Activated CD4-positive, CD25-positive, alpha-beta regulatory T cell treated with anti-CD3 and anti-CD28 coated beads, Interleukin-2, amount 50 U/mL, for 72 hours (primary cell): Measurements from ENCODE around the gene FCGR3A.
"Not testable (repeated sequence)": the region's sequence is repeated elsewhere in the genome, so short reads cannot be mapped to it uniquely, and the experiment has no call there.

Experiments used
- DNase-seq: peaks from one replicate; pipeline ENCODE4 v3.0.0; 2021

Gene FCGR3A

DNA sequence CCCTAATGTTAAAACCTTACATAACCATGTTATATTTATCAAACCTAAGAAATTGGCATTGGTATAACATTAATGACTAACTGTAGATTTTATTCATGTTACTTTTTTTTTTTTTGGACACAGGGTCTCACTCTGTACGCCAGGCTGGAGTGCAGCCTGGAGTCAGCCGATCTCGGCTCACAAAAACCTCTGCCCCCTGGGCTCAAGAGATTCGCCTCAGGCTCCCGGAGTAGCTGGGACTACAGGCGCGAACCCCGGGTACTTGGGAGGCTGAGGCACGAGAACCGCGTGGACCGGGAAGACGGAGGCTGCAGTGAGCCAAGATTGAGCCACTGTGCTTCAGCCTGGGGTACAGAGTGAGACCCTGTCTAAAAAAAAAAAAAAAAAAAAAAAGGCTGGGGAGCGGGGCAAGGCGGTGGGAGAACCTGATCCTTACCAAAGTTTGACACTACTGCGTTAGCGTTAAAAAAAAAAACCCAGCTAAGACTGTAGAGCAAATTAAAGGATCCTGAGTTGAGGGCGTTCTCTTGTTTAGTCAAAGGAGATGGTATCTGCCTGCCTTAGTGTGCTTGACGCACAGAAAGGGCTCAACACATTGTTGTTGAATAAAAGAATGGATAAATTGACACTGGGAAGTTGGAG, 20.0 kb downstream of the FCGR3A start:
- DNase-seq, result not testable (repeated sequence)

DNA sequence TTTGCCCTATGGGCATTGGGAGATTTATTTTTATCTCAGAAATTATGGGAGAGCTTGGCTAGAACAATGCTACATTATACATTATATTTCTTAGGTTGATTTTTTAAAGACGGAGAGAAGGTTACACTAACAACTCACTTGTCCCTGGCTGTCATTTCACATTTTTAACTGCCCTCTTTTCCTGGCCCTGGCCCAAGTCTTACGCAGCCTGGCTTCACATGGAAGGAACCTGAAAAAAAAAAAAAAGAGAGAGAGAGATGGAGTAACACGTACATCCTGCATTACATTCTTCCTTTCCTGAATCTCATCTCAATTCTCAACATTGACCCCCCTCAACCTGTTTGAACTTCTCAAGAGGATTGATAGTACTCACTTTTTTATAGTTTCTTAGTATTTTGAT, 21.1 kb downstream of the FCGR3A start:
- DNase-seq, result not testable (repeated sequence)

DNA sequence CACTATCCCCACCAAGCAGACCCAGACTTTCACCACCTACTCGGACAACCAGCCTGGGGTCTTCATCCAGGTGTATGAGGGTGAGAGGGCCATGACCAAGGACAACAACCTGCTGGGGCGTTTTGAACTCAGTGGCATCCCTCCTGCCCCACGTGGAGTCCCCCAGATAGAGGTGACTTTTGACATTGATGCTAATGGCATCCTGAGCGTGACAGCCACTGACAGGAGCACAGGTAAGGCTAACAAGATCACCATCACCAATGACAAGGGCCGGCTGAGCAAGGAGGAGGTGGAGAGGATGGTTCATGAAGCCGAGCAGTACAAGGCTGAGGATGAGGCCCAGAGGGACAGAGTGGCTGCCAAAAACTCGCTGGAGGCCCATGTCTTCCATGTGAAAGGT, 23.7 kb downstream of the FCGR3A start:
- DNase-seq, result not testable (repeated sequence)

DNA sequence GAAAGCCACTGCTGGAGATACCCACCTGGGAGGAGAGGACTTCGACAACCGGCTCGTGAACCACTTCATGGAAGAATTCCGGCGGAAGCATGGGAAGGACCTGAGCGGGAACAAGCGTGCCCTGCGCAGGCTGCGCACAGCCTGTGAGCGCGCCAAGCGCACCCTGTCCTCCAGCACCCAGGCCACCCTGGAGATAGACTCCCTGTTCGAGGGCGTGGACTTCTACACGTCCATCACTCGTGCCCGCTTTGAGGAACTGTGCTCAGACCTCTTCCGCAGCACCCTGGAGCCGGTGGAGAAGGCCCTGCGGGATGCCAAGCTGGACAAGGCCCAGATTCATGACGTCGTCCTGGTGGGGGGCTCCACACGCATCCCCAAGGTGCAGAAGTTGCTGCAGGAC, 24.3 kb downstream of the FCGR3A start:
- not testable (repeated sequence) for DNase-seq

DNA sequence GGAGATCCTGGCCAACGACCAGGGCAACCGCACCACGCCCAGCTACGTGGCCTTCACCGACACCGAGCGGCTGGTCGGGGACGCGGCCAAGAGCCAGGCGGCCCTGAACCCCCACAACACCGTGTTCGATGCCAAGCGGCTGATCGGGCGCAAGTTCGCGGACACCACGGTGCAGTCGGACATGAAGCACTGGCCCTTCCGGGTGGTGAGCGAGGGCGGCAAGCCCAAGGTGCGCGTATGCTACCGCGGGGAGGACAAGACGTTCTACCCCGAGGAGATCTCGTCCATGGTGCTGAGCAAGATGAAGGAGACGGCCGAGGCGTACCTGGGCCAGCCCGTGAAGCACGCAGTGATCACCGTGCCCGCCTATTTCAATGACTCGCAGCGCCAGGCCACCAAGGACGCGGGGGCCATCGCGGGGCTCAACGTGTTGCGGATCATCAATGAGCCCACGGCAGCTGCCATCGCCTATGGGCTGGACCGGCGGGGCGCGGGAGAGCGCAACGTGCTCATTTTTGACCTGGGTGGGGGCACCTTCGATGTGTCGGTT, 24.8 kb downstream of the FCGR3A start:
- DNase-seq, result not testable (repeated sequence)

DNA sequence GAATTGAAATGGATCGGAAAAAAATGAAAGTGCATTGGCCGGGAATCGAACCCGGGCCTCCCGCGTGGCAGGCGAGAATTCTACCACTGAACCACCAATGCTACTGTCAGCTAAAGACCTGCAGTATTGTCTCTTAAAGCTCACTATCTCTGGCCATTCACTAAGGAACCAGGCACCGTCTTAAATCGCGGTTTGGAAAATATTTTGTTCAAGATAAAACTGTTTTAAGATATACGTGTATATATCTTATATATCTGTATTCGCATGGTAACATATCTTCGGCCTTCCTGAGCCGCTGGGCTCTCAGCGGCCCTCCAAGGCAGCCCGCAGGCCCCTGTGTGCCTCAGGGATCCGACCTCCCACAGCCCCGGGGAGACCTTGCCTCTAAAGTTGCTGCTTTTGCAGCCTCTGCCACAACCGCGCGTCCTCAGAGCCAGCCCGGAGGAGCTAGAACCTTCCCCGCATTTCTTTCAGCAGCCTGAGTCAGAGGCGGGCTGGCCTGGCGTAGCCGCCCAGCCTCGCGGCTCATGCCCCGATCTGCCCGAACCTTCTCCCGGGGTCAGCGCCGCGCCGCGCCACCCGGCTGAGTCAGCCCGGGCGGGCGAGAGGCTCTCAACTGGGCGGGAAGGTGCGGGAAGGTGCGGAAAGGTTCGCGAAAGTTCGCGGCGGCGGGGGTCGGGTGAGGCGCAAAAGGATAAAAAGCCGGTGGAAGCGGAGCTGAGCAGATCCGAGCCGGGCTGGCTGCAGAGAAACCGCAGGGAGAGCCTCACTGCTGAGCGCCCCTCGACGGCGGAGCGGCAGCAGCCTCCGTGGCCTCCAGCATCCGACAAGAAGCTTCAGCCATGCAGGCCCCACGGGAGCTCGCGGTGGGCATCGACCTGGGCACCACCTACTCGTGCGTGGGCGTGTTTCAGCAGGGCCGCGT, 25.5 kb downstream of the FCGR3A start, which contains the start of gene HSPA6:
TSS of gene HSPA6 (plus strand) at position 724 of the 925 bp plus-strand sequence. CDS start at position 843, 119 bp downstream.
- DNase-seq, result peak; percentile 69

DNA sequence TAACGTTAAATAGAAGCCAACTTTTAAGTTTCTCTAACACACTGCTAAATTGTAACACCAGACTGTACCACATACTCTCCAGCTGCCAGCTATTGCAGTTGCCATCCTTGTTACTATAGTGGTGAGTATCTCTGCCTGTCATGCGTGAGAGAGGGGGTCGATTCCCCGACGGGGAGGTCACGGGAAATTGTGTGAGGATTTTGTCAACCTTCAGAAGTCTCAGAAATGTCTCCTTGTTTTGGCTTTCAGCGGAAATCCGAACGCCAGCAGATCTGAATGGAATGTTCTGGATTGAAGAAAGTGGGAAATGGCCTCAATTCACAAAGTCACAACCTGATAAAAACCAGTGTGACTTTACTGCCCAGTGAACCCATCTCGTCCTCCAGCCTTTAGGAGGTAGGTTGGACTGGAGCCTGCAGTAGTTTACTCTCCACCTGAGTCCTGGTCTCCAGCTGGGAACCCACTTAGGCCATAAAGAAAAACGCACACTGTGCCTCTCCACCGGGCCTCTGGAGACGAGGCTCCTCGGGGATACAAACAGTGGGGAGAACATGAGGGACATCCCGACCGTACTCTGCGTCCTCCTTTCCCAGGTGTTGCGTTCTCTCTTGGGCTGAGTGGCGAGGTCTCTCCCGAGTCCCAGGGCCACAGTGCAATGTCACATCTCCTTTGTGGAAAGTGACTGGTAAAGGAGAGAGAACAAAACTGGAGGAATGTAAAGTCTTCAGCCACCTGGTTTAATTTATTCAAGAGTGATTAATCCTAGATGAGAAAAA, 26.4 kb downstream of the FCGR3A start:
- not testable (repeated sequence) for DNase-seq

DNA sequence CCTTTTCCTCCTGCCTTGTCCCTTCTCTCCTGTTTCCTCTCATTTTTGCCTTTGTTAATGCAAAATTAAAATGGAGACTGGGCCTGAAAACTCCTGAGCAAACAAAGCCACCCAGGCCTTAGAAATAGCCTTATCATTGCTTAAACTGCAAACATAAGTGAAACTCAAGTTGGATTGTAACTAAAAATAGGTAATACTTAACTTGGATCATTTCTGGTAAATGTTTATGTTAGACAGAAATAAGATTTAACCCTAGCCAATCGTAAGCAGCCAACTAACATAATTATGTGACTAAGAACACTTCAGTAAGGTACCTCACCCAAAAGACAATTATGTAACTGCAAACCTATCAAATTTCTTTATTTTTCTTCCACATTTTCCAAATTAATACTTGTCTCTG, 35.7 kb downstream of the FCGR3A start:
- not testable (repeated sequence) for DNase-seq

DNA sequence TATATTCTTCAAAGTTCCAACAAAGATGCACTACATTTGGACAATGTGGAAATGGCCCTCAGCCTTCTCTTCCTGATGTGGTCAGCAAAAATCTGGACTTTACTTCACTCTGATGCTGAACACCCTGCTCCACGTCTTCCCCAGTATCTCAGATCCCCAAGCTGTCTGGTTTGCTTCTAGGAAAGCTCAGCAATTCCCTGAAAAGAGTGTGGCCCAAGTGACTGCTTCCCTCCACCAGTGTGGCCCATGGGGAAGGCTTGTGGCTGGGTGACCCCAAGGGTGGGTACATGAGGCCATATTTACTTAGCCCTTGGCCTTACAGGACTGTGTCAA, 36.2 kb downstream of the FCGR3A start:
- DNase-seq, result not testable (repeated sequence)

DNA sequence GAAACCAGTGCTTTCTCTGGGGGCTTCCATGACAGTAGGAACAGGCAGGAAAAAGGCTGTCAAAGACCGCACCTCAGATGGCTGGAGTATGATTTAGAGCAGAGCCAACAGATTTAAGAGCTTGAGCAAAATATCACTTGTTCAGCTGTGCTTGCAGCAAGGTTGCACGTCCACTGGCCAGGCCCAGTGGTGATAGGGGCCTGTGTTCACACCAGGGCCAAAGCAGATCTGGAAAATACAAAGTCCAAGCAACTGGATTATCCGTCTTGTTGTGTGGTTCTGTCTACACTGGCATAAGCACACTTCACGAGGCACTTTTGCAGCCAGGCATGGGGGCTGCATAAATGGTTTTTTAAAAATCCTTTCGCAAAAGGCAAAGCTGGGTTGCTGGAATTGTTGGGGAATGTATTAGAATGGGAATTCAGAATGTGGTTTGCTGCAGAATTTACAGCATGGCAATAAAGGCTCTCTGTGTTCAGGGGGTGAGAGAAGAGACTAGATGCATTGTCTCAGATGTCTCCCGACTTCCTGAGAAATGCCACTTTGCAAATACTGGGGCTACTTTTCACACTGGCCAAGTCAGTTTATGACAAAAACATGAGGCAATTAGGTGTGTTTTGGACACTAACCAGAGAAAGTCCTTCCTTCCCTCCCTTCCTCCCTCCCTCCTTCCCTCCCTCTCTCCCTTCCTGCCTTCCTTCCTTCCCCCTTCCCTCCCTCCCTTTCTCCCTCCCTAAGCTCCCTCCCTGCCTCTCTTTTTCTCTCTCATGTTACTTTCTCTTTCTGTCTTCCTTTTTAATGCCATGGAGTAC, 36.8 kb downstream of the FCGR3A start:
- not testable (repeated sequence) for DNase-seq

DNA sequence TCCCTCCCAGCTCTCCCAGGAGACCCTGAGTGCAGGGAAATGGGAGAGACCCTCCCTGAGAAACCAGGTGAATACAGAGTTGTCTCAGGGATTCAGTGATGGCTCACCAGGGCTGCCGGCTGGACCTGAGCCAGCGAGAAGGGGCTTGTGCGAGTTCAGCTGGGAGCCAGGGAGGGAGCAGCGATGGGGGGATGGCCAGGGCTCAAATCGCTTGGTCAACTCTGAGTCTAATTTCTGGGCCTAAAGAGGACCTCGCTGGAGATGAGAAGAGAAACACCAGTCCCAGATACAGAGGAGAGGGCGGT, 37.9 kb downstream of the FCGR3A start:
- no peak for DNase-seq

DNA sequence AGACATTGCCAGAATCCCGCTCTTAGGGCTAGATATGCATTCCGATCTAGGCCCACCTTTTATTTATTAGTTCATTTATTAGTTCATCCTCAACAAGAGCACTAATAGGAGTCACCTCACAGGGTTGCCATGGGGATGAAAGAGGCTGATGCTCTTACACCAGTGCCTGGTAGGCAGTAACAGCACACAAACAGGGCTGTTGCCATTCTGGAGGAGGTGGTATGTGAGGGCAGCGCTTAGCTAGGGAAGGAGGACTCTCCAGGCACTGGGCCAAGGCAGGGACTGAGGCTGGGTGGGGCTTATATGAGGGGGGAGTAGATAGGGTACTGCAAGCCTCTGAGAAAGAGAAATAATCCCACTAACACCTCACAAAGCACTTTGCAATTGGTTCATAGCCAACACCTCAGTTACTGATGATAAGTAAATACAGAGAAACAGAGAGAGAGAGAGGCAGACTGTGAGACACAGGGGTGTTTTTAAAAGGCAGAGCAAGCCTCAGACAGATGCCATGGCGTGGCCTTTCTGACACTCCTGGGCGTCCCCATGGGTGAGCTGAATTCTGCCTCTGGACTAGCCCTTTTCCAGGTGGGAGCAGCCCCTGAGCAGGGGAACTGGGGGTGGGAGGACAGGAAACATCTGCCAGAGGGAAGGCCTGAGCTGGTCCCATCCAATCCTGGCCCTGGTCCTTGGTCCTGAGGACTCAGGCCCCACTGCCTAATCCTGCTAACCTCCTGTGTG, 38.4 kb downstream of the FCGR3A start:
- no peak for DNase-seq

DNA sequence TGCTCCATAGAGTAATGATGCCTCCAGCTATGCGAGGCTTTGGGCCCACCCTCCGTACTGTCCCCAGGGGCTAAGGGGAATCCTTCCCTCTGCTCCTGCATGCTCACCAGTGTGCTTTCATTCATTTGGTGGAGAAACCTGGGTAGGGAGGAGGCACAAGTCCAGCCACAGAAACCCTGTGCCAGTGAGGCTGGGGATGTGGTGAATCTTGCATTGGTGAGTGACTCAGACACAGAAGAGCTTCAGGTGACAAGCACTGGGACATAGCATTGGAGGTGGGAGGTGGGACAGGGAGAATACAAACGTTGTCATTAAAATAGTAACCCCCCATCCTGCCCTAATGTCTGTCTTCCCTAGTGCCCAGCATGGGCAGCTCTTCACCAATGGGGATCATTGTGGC, 39.1 kb downstream of the FCGR3A start:
- no peak for DNase-seq

DNA sequence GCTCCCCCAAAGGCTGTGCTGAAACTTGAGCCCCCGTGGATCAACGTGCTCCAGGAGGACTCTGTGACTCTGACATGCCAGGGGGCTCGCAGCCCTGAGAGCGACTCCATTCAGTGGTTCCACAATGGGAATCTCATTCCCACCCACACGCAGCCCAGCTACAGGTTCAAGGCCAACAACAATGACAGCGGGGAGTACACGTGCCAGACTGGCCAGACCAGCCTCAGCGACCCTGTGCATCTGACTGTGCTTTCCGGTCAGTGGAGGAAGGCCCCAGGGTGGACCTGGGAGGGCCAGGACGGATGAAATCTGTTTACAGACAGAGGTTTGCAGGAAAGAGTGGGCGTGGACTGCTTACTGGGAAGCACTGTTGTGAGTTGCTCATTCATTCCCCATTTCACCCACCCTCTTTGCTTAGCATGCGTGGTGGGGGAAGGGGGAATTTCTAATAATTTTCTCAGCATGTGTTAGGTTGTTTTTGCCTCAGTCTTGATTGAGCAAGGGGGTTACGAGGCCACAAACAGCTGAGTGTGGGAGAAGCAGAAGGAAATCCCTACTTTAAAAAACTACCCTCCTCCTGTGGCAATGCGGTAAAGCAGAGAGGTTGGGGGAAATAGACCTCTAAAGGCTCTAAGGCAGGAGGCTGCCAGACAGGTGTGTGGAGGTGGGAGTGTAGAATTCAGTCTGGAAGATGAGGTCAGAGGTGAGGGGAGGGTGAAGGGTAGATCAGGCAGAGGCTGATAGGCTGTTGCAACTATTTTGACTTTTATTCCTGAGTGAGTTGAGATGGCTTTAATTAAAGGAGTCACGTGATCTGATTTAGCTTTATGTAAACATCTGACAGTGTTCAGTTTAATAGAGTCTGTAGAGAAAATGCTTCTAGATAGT, 43.0 kb downstream of the FCGR3A start:
- no peak for DNase-seq

DNA sequence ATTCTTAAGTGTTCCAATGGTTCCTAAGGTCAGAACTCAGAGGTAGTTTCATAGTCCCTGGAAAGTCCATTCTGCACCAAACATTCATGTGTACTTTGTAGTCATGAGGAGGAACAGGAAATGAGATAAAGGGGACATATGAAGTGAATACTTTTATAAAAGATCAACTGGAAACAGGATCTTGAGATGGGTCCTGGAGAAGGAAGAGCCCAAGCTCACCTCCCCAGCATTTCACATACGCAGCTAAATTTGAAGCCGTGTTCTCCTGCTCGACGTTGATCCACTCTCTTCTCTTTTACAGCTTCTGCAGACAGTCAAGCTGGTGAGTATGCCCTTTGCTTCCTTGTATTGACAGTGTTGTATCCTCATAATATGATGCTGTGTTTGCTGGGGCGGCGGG, 43.9 kb downstream of the FCGR3A start:
- DNase-seq, result no peak

DNA sequence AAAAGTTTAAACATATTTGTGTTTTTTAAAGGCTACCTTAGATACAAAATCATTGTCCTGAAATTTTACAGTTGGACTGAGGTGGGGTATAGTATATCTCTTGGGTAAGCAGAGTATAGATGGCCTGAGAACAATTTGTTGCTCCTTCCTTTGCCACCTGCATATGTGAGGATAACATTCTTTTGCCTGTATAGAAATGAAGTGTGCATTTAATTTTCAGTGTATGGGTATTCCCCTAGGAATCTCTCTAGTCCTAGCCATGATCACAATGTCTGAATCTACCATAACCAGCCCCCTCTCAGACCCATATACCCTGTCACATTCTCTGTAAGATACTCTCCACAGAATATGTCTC, 46.2 kb downstream of the FCGR3A start:
- no peak for DNase-seq

DNA sequence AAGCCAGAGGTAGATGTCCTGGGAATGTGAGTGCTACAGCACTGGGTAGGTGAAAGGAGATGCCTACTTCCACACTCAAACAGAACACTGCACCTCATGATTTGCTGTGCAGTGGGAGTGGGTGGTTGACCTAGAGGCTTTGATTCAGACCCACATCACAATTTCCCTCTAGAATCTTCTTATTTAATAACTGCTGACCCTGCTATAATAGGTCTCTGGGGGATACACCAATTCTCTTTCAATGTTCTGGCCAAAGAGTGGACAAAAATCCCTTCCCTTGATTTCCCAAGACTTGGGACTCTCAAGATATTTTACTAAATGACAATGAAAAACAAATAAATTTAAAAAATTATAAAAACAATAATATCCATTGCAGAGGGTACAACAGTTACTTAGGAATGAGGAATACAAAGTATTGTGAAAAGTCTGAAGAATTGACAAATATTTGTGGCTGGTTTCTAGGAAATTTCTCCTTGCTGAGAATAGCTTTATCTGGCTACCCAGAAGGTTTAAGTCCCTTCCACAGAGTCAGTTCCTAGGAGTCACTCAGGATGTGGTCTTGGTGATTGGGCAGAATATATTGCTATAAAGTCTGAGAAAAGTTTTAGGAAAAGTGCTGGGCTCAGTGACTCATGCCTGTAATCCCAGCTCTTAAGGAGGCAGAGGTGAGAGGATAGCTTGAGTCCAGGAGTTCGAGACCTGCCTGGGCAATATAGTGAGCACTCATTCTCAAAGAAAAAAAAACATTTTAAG, 46.8 kb downstream of the FCGR3A start:
- no peak for DNase-seq

DNA sequence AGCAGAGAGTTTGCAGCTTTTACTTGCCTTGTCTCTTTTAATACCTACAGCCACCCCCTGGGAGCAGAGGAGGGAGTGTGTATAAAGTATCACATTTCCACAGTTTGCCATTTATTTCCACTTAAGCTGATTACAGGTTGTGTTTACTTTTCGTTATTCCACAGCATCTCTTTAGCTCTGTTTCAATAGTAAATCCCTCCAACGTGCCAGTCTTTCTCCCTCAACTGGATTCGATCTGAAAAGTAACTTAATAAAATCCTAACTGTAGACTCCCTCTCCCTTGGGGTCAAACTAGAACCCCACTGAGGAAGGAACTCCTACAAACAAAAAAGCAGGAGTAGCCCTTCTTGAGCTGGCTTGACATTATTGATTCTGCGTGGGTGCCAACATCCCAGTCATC, 47.4 kb downstream of the FCGR3A start:
- DNase-seq, result no peak

DNA sequence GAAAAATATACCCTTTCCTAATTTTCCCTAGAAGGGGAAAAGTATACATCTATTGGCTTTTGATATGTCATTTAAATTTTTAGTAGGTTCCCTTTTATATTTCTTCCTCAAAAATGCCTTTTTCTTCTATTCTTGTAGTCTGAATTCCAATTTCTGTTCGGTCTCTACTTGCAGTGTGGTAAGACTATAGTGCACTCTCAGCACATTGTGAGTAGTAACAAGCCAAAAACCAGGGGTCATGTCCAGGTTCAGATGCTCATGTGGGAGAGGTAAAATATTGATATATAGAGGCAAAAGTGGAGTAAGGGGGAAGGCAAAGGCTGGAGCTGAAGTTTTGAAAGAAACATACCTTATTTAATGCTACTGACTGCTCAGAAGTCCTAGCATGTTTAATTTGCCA, 48.4 kb downstream of the FCGR3A start:
- DNase-seq, result no peak
